HEK293T (cell line): ENCODE measurements around the gene VCP.

ENCODE experiments used
- BHLHE40 ChIP-seq: fragments of 450-650 bp; IDR thresholded peaks from 2 replicates; pipeline ENCODE4 v1.6.1; 2016; ENCODE audit warnings: mild to moderate bottlenecking, moderate library complexity, borderline replicate concordance
- CTBP1 ChIP-seq: fragments of 450-650 bp; IDR thresholded peaks from 2 replicates; pipeline ENCODE4 v1.6.1; 2016; ENCODE audit warnings: borderline replicate concordance
- ELF4 ChIP-seq: fragments of 450-650 bp; IDR thresholded peaks from 2 replicates; pipeline ENCODE4 v1.6.1; 2017; ENCODE audit warnings: antibody characterized with exemption
- FOXA1 ChIP-seq: fragments of 450-650 bp; IDR thresholded peaks from 2 replicates; pipeline ENCODE4 v1.6.1; 2016; ENCODE audit warnings: mild to moderate bottlenecking
- FOXM1 ChIP-seq: fragments of 450-650 bp; IDR thresholded peaks from 2 replicates; pipeline ENCODE4 v1.6.1; 2017; ENCODE audit warnings: mild to moderate bottlenecking, borderline replicate concordance
- HDGF ChIP-seq: fragments of 450-650 bp; IDR thresholded peaks from 2 replicates; pipeline ENCODE4 v1.6.1; 2017; ENCODE audit warnings: antibody characterized with exemption, borderline replicate concordance
- L3MBTL2 ChIP-seq: fragments of 450-650 bp; conservative IDR thresholded peaks from 2 replicates; pipeline ENCODE4 v1.6.1; 2016; ENCODE audit warnings: mild to moderate bottlenecking
- SP1 ChIP-seq: fragments of 450-650 bp; IDR thresholded peaks from 2 replicates; pipeline ENCODE4 v1.6.1; 2017
- TF ChIP-seq, protein P1 (sequence below): fragments of 450-650 bp; IDR thresholded peaks from 2 replicates; pipeline ENCODE4 v1.6.1; 2016

DNA sequence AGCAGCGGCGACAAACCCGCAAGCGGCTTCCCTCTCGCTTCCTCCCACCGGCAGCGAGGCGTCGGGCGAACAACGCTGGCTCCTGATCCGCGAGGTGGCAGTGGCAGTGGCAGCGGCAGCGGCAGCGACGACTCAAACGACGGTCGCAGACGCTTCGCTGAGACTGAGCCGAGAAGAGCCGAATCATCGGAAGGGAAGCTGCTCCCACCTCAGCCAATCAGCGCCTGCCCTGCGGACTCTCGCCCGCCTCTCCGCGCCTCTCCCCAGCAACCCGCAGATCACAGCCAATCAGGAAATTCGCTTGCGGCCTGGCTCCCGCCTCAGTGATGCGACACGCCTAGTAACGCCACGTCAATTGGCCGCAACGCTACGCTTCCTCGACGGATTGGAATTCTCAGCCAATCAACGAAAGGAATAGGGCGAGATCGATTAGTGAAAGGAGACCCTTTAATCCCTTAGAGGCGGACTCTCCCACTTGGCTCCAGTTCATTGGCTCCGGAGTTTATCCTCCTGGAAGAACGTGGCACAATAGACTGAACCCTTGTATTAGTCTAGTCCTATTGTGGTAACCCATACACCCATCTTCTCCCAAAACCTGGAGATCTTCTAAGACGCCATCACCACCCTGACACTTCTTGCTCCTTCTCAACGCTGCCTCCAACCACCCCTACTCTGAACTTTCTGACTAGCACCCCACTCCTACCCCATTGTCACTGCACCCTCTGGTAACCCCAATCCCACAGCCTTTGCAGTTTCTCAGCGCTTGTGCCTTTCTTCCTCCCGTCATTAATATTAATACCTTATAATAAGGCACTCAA lies at the start of gene VCP:
- TF ChIP-seq FOXM1 (no peak), L3MBTL2 (no peak), BHLHE40 (no peak), ELF4 (no peak), HDGF (no peak), CTBP1 (no peak), SP1 (no peak), FOXA1 (no peak)
- TF ChIP-seq, protein P1, sequence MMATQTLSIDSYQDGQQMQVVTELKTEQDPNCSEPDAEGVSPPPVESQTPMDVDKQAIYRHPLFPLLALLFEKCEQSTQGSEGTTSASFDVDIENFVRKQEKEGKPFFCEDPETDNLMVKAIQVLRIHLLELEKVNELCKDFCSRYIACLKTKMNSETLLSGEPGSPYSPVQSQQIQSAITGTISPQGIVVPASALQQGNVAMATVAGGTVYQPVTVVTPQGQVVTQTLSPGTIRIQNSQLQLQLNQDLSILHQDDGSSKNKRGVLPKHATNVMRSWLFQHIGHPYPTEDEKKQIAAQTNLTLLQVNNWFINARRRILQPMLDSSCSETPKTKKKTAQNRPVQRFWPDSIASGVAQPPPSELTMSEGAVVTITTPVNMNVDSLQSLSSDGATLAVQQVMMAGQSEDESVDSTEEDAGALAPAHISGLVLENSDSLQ = peak; percentile 97
